GM06990 (cell line): Measurements from ENCODE around the gene GLP2R.
A peak's percentile ranks its signal among the peaks of the same experiment; 100 is the strongest.

Experiments used
- DNase-seq: peaks from one replicate; pipeline ENCODE4 v3.0.0-alpha.2; 2011; ENCODE audit not compliant: insufficient read length; ENCODE audit errors: extremely low read depth
- H3K27me3 ChIP-seq: replicated peaks from 2 replicates; pipeline ENCODE4 v1.6.0; 2011; ENCODE audit warnings: low read length; ENCODE audit not compliant: control insufficient read depth, insufficient read depth
- H3K36me3 ChIP-seq: 2 replicates; pipeline ENCODE4 v1.5.1; 2011; ENCODE audit warnings: low read length; ENCODE audit not compliant: control insufficient read depth, insufficient read depth
- H3K4me3 ChIP-seq: replicated peaks from 2 replicates; pipeline ENCODE4 v1.5.1; 2011; ENCODE audit warnings: low read depth, mild to moderate bottlenecking, control low read depth, low read length
- TF ChIP-seq, protein P1 (sequence below): IDR thresholded peaks from 2 replicates; pipeline ENCODE4 v1.5.1; 2011; ENCODE audit warnings: low read length, control low read depth, mild to moderate bottlenecking, inconsistent platforms; ENCODE audit not compliant: insufficient read depth, poor library complexity, severe bottlenecking

The GLP2R gene

DNA sequence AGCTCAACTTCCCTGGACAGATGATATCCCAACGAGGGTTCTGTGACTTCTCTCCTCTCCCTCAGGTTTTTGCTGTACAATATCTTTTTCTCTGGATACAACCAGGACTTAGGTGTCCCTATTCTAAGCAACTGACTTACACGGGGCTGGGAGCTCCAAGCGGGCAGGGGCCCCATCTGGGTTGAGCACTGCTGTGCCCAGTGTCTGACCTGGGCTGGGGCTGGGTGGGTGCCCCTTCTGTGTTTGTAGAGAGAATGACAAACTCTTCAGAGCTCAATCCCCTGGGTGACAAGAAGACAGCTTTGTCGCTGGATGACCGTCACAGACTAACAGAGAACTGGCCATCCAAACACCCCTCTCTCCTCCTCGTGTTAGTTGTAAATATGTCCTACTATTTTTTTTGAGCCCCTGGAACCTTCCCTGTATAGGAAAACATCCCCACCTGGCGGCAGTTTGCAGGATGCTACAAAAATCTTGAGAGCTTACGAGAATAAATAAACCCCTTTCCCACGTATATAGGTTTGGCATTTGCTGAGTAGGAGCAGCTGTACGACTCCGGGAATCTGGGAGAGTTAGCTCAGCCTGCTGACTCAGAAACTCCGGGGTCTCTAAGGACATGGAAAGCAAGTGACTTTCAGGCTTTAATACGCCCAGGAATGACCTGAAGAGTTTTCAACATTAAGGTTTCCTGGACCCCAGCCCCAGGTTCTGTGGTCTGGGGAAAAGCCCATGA, 103.0 kb downstream of the GLP2R start:
- no peaks in the 10 kb centered on the region for H3K27me3 ChIP-seq
- no peak for DNase-seq
- H3K36me3 ChIP-seq, result peaks cover 9% of the 10 kb centered on the region
- H3K4me3 ChIP-seq, result no peak overlapping the region
- TF ChIP-seq, protein P1, sequence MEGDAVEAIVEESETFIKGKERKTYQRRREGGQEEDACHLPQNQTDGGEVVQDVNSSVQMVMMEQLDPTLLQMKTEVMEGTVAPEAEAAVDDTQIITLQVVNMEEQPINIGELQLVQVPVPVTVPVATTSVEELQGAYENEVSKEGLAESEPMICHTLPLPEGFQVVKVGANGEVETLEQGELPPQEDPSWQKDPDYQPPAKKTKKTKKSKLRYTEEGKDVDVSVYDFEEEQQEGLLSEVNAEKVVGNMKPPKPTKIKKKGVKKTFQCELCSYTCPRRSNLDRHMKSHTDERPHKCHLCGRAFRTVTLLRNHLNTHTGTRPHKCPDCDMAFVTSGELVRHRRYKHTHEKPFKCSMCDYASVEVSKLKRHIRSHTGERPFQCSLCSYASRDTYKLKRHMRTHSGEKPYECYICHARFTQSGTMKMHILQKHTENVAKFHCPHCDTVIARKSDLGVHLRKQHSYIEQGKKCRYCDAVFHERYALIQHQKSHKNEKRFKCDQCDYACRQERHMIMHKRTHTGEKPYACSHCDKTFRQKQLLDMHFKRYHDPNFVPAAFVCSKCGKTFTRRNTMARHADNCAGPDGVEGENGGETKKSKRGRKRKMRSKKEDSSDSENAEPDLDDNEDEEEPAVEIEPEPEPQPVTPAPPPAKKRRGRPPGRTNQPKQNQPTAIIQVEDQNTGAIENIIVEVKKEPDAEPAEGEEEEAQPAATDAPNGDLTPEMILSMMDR, result peak; percentile 35

GRCh38 chr17:9929871-9930270, 104.1 kb downstream of the GLP2R start:
- Histone ChIP-seq H3K4me3 (no peak overlapping the region), H3K36me3 (peaks cover 11% of the 10 kb centered on the region), H3K27me3 (no peaks in the 10 kb centered on the region)
- TF ChIP-seq, protein P1, result no peak
- DNase-seq, result no peak

DNA sequence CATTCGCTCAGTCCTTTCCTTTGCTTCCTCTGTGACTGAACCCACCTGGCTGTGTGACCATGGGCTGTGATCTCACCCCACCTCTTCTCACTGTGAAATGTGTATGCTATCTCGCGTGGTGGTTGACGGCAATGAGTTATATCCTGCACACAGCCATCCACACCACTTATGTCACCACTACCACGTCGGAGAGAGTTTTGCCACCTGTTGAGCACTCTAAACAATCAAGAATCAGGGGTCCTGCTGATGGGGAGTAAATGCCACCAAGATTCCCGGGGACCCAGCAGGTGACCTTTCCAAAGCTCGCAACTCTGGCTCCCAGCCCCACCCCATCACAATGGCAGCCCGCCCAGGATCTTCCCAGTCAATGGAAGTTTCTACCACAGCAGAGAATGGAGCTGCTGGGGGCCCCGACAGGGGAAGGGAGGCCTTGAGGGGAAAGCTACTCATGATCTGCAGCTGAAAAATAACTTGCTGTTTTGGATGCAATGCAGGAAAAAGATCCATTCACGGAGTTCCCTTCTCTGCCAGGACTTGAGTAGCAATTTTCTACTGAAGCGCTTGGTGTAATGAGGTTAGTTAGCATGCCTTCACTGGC, 105.5 kb downstream of the GLP2R start:
- no peak for DNase-seq
- peaks cover 8% of the 10 kb centered on the region for H3K36me3 ChIP-seq
- TF ChIP-seq, protein P1, result no peak
- H3K4me3 ChIP-seq, result no peak overlapping the region
- no peaks in the 10 kb centered on the region for H3K27me3 ChIP-seq

DNA sequence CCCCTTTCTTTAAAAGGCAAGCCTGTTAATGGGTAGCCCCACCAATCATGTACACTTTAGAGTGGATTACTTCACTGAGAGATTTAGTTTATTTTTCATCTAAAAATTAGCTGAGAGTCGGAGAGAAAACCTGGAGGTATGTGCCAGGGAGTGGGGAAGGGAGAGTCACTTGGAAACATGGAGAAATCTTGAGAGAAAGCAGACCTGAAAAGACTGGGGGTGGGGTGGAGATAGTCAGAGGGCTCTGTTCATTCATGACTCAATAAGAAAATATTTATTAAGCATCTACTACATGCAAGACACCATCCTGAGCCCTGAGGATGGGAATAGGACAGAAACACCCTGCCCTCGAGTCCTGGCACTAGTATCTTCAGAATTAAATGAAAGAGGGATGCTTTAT, 106.8 kb downstream of the GLP2R start:
- DNase-seq, result no peak
- H3K27me3 ChIP-seq, result no peaks in the 10 kb centered on the region
- TF ChIP-seq, protein P1, result no peak
- H3K4me3 ChIP-seq, result no peak overlapping the region
- peaks cover 11% of the 10 kb centered on the region for H3K36me3 ChIP-seq

- no peak for DNase-seq
- TF ChIP-seq, protein P1, result no peak
- Histone ChIP-seq H3K4me3 (no peak overlapping the region), H3K27me3 (no peaks in the 10 kb centered on the region), H3K36me3 (peaks cover 11% of the 10 kb centered on the region)
Observed at GRCh38 chr17:9934331-9934730, 108.6 kb downstream of the GLP2R start.
